Heart left ventricle (tissue), 16 donors: ENCODE data around the gene TTC21B. TPM values are rescaled to one million over a fixed set of nuclear protein-coding genes. Genes with fewer than 3 reads are reported as not detected.

Source experiments
- ATAC-seq, 4 donors: fragments of 200-7000 bp; cut with Tn5 transposase; one replicate each; pipeline ENCODE4 v1.9.1; 2020 to 2022; ENCODE audit warnings: moderate library complexity in 4 of 4, mild to moderate bottlenecking in 3 of 4, moderate number of reproducible peaks in 1 of 4
- DNase-seq, 5 donors: peaks; one replicate each; pipeline ENCODE4 v3.0.0-alpha.2; 2020
- H3K27ac ChIP-seq, 12 donors: fragments of 200-600 bp; sonication (generic) in 4 of 12; one replicate each; pipeline versions ENCODE4 v1.5.0 to v1.8.0; 2016 to 2022; ENCODE audit warnings: mild to moderate bottlenecking in 2 of 12
- H3K27me3 ChIP-seq, 9 donors: fragments of 200-600 bp; sonication (generic) in 2 of 9; one replicate each; pipeline versions ENCODE4 v1.5.1 to v1.8.0; 2016 to 2022; ENCODE audit warnings: mild to moderate bottlenecking in 3 of 9
- H3K36me3 ChIP-seq, 9 donors: fragments of 200-600 bp; sonication (generic) in 2 of 9; one replicate each; pipeline versions ENCODE4 v1.5.0 to v1.8.0; 2018 to 2022; ENCODE audit warnings: mild to moderate bottlenecking in 2 of 9
- H3K4me1 ChIP-seq, 12 donors: fragments of 200-600 bp; sonication (generic) in 4 of 12; one replicate each; pipeline versions ENCODE4 v1.5.0 to v1.8.0; 2016 to 2022; ENCODE audit warnings: mild to moderate bottlenecking in 3 of 12
- H3K4me3 ChIP-seq, 12 donors: fragments of 200-600 bp; sonication (generic) in 4 of 12; one replicate each; pipeline versions ENCODE4 v1.5.0 to v1.8.0; 2017 to 2022; ENCODE audit warnings: mild to moderate bottlenecking in 9 of 12, moderate library complexity in 4 of 12
- H3K9me3 ChIP-seq, 12 donors: fragments of 200-600 bp; sonication (generic) in 4 of 12; one replicate each; pipeline versions ENCODE4 v1.5.0 to v1.8.0; 2016 to 2022; ENCODE audit warnings: mild to moderate bottlenecking in 1 of 12
- CTCF ChIP-seq, 12 donors: fragments of 200-600 bp; sonication (generic) in 4 of 12; IDR thresholded peaks; one replicate each; pipeline versions ENCODE4 v1.5.0 to v1.8.0; 2018 to 2022; ENCODE audit warnings: antibody characterized with exemption in 12 of 12, mild to moderate bottlenecking in 5 of 12
- POLR2A ChIP-seq, 2 donors: fragments of 450-650 bp; IDR thresholded peaks; one replicate each; pipeline ENCODE4 v1.6.1; 2017; ENCODE audit warnings: antibody characterized with exemption in 2 of 2, mild to moderate bottlenecking in 2 of 2, moderate library complexity in 2 of 2
- WGBS, 4 donors: extraction: QIAGEN DNeasy Blood & Tissue Kit in 2 of 4; methylation state at CpG; one replicate each; pipeline versions ENCODE4 v1.1.5 to v1.1.7; 2013 to 2018; 5-methylcytosine and 5-hydroxymethylcytosine counted together
- intact Hi-C, 10 donors: fragments of 100-400 bp; cut with DNase I; formaldehyde crosslinking; loops; one replicate each; pipeline versions ENCODE4 v1.11.1 to v1.14.2; 2022
- polyA plus RNA-seq, 2 donors: library from polyadenylated mRNA; stranded (reverse); fragments of 200-250 nt; gene quantifications; one replicate each; pipeline ENCODE4 v1.2.3, GENCODE V29; 2013
- total RNA-seq, 9 donors: library from RNA; depleted of rRNA in 2 of 9; stranded (reverse); fragments of >200 nt in 2 of 9; fragmentation: NEBNext Ultra II Directional in 3 of 9; extraction: Animal tissue kit (Norgen Biotek cat#: 25700) in 3 of 9; gene quantifications; one replicate each; pipeline versions ENCODE4 v1.1.0 to v1.2.4, GENCODE V29; 2016 to 2023
- donor health status: ischemic (EF 13 %, LVEDD 7.1; RV severe dilation, severe dysfunction).
- donor health status: healthy with polysubstance abuse.
- donor health status: DM: no; HTN: yes; CAD: no.
- donor health status: DM: no; HTN: no; CAD: no.
- donor health status: ischemic (EF 25% LVEDD 6.9; RV normal size, moderate dysfunction).
- donor health status: ischemic (EF 25% LVEDD 5.7; RV mildly dilated, moderate dysfunction).
- donor health status: healthy.
- donor health status: DM: yes; HTN: yes; CAD: no.
- donor health status: ischemic (EF 35%, LVEDD 5.7; RV mildly dilated, moderate dysfunction).
- donor health status: nonischemic (EF 11% LVEDD 7.7; RV severe dilation, severe dysfunction).
- donor health status: DM: yes; HTN: yes; CAD: no.
- donor health status: PGD.
- donor health status: ischemic (EF 29% LVEDD 5.4; RV normal size, mild dysfunction).
- donor health status: nonischemic (EF 23%, LVEDD 6.1; RV moderate dilation, normal function).

Gene TTC21B
- total and polyA plus RNA-seq, 11 donors, result 3.7 to 16.1 (median 12.0) TPM

GRCh38 chr2:165958313-165958960 lies 4.9 kb upstream of the TTC21B start:
- H3K4me1 ChIP-seq, result peaks cover 0 to 11% (median 6%) of the 10 kb centered on the region in 12 donors
- DNase-seq (no peak), ATAC-seq (no peak)
- no peaks in the 10 kb centered on the region for H3K27me3 ChIP-seq
- no peak overlapping the region for H3K4me3 ChIP-seq
- intact Hi-C loops, result loop anchor here in 5 of 10 donors (5.0 to 10.0 kb wide), 4 partner anchors 166 to 226 kb away; partner anchors contain the start of gene SCN1A (in 3 of the 5)
- H3K36me3 ChIP-seq, result no peaks in the 10 kb centered on the region
- 89 to 98% (median 93%) methylated on average over 3 of the region's 3 CpGs for WGBS, 4 donors
- H3K27ac ChIP-seq, result no peak overlapping the region
- H3K9me3 ChIP-seq, result no peaks in the 10 kb centered on the region
- no peak for TF ChIP-seq CTCF (IDR thresholded peaks at IDR 0.05)
- no peak for TF ChIP-seq POLR2A (IDR thresholded peaks at IDR 0.05)

- intact Hi-C loops, result loop anchor here in 5 of 10 donors (5.0 to 10.0 kb wide), 4 partner anchors 168 to 228 kb away; partner anchors contain the start of gene SCN1A (in 3 of the 5)
Measured at GRCh38 chr2:165957030-165957675, 3.6 kb upstream of the TTC21B start.

GRCh38 chr2:165953306-165953654 lies 296 bp downstream of the TTC21B start:
- TF ChIP-seq CTCF (IDR thresholded peaks at IDR 0.05), result no peak
- TF ChIP-seq POLR2A (IDR thresholded peaks at IDR 0.05), result no peak
- peak overlapping the region; percentile 14 to 91 (median 84) for H3K27ac ChIP-seq
- no peak for DNase-seq
- intact Hi-C loops, result loop anchor here in 6 of 10 donors (5.0 to 10.0 kb wide), 3 partner anchors 172 to 232 kb away; partner anchors contain the start of gene SCN1A (in 5 of the 6)
- ATAC-seq, result peak in 3 of 4 donors; percentile 31 to 75 (median 71)
- 0% methylated on average over 19 to 24 of the region's 24 CpGs for WGBS, 4 donors
- peaks cover 0 to 37% (median 20%) of the 10 kb centered on the region in 12 donors for H3K4me1 ChIP-seq
- no peaks in the 10 kb centered on the region for H3K9me3 ChIP-seq
- H3K4me3 ChIP-seq, result peak overlapping the region; percentile 54 to 91 (median 80)
- H3K36me3 ChIP-seq, result peaks cover 0 to 14% (median 9%) of the 10 kb centered on the region in 9 donors
- no peaks in the 10 kb centered on the region for H3K27me3 ChIP-seq

More at GRCh38 chr2:165957030-165957675, 3.6 kb upstream of the TTC21B start:
- no peak for ATAC-seq
- Histone ChIP-seq H3K27me3 (no peaks in the 10 kb centered on the region), H3K36me3 (no peaks in the 10 kb centered on the region), H3K4me1 (peaks cover 0 to 21% (median 14%) of the 10 kb centered on the region in 12 donors), H3K4me3 (peak overlapping the region in 4 of 12 donors; percentile 4 to 43 (median 23)), H3K9me3 (no peaks in the 10 kb centered on the region), H3K27ac (no peak overlapping the region)
- no peak for TF ChIP-seq CTCF (IDR thresholded peaks at IDR 0.05)
- TF ChIP-seq POLR2A (IDR thresholded peaks at IDR 0.05), result no peak
- WGBS, 4 donors, result 82 to 99% (median 83%) methylated on average over 39 to 60 of the region's 60 CpGs
- peak in 1 of 5 donors; percentile 63 for DNase-seq

GRCh38 chr2:165952741-165953211 lies 800 bp downstream of the TTC21B start:
- DNase-seq, result no peak
- H3K9me3 ChIP-seq, result no peaks in the 10 kb centered on the region
- TF ChIP-seq CTCF (IDR thresholded peaks at IDR 0.05) (no peak), POLR2A (IDR thresholded peaks at IDR 0.05) (no peak)
- H3K27ac ChIP-seq, result peak overlapping the region in 9 of 12 donors; percentile 83 to 91 (median 86)
- no peaks in the 10 kb centered on the region for H3K27me3 ChIP-seq
- H3K4me1 ChIP-seq, result peaks cover 0 to 37% (median 20%) of the 10 kb centered on the region in 12 donors
- H3K4me3 ChIP-seq, result peak overlapping the region; percentile 54 to 91 (median 80)
- WGBS, 4 donors, result 8 to 14% (median 12%) methylated on average over 4 of the region's 4 CpGs
- peaks cover 0 to 19% (median 14%) of the 10 kb centered on the region in 9 donors for H3K36me3 ChIP-seq
- intact Hi-C loops, result loop anchor here in 6 of 10 donors (5.0 to 10.0 kb wide), 3 partner anchors 172 to 232 kb away; partner anchors contain the start of gene SCN1A (in 5 of the 6)
- no peak for ATAC-seq
